Activated T-cell treated with anti-CD3 and anti-CD28 coated beads, Interleukin-2, amount 50 U/mL, for 24 hours (primary cell): ENCODE data around the gene ALG9.

Source experiments
- DNase-seq: peaks from one replicate; pipeline ENCODE4 v3.0.0-alpha.2; 2020
- H3K27ac Mint-ChIP-seq: 2 replicates; pipeline ENCODE4 v1.8.0; 2020; ENCODE audit warnings: mild to moderate bottlenecking, mixed read lengths
- H3K27me3 Mint-ChIP-seq: 2 replicates; pipeline ENCODE4 v1.8.0; 2020; ENCODE audit warnings: mixed read lengths
- H3K36me3 Mint-ChIP-seq: 2 replicates; pipeline ENCODE4 v1.8.0; 2020; ENCODE audit warnings: low read depth, mixed read lengths
- H3K4me1 Mint-ChIP-seq: 2 replicates; pipeline ENCODE4 v1.8.0; 2020; ENCODE audit warnings: low read depth, mixed read lengths
- H3K4me3 Mint-ChIP-seq: 2 replicates; pipeline ENCODE4 v1.8.0; 2020; ENCODE audit warnings: mild to moderate bottlenecking, moderate library complexity, mixed read lengths
- H3K9me3 Mint-ChIP-seq: 2 replicates; pipeline ENCODE4 v1.8.0; 2020; ENCODE audit warnings: mixed read lengths

The ALG9 gene

GRCh38 chr11:111834432-111835163, 36.8 kb downstream of the ALG9 start:
- H3K36me3 Mint-ChIP-seq: peaks cover 83% of the 10 kb centered on the region
- peaks cover 18% of the 10 kb centered on the region for H3K4me1 Mint-ChIP-seq
- no peaks in the 10 kb centered on the region for H3K27me3 Mint-ChIP-seq
- no peak for DNase-seq
- H3K27ac Mint-ChIP-seq: no peak overlapping the region
- no peaks in the 10 kb centered on the region for H3K9me3 Mint-ChIP-seq
- H3K4me3 Mint-ChIP-seq: no peak overlapping the region

GRCh38 chr11:111833524-111833923, 37.9 kb downstream of the ALG9 start:
- DNase-seq: no peak
- Mint-ChIP-seq H3K36me3 (peaks cover 90% of the 10 kb centered on the region), H3K9me3 (no peaks in the 10 kb centered on the region)

GRCh38 chr11:111829185-111829968, 42.0 kb downstream of the ALG9 start:
- Mint-ChIP-seq H3K27ac (peak overlapping the region; percentile 45), H3K9me3 (no peaks in the 10 kb centered on the region), H3K4me1 (peaks cover 20% of the 10 kb centered on the region), H3K27me3 (no peaks in the 10 kb centered on the region), H3K36me3 (peaks cover 81% of the 10 kb centered on the region), H3K4me3 (no peak overlapping the region)
- no peak for DNase-seq

More at GRCh38 chr11:111833524-111833923, 37.9 kb downstream of the ALG9 start:
- H3K27me3 Mint-ChIP-seq: no peaks in the 10 kb centered on the region
- H3K4me1 Mint-ChIP-seq: peaks cover 29% of the 10 kb centered on the region
- H3K27ac Mint-ChIP-seq: no peak overlapping the region
- H3K4me3 Mint-ChIP-seq: no peak overlapping the region

- no peaks in the 10 kb centered on the region for H3K9me3 Mint-ChIP-seq
- H3K4me1 Mint-ChIP-seq: peaks cover 20% of the 10 kb centered on the region
- peaks cover 74% of the 10 kb centered on the region for H3K36me3 Mint-ChIP-seq
- H3K27me3 Mint-ChIP-seq: no peaks in the 10 kb centered on the region
- H3K27ac Mint-ChIP-seq: no peak overlapping the region
- DNase-seq: no peak
- no peak overlapping the region for H3K4me3 Mint-ChIP-seq
These were observed 44.9 kb downstream of the ALG9 start for GRCh38 chr11:111826322-111826950.

- Mint-ChIP-seq H3K4me3 (no peak overlapping the region), H3K27ac (no peak overlapping the region), H3K36me3 (peaks cover 65% of the 10 kb centered on the region), H3K27me3 (no peaks in the 10 kb centered on the region), H3K9me3 (no peaks in the 10 kb centered on the region), H3K4me1 (peaks cover 4% of the 10 kb centered on the region)
- DNase-seq: no peak
These were observed 47.8 kb downstream of the ALG9 start for GRCh38 chr11:111823629-111824028.

GRCh38 chr11:111823131-111823530, 48.2 kb downstream of the ALG9 start:
- Mint-ChIP-seq H3K36me3 (peaks cover 63% of the 10 kb centered on the region), H3K27me3 (no peaks in the 10 kb centered on the region), H3K27ac (no peak overlapping the region), H3K9me3 (no peaks in the 10 kb centered on the region), H3K4me1 (no peaks in the 10 kb centered on the region), H3K4me3 (no peak overlapping the region)
- DNase-seq: no peak

- H3K36me3 Mint-ChIP-seq: peaks cover 65% of the 10 kb centered on the region
- no peak overlapping the region for H3K4me3 Mint-ChIP-seq
- H3K9me3 Mint-ChIP-seq: no peaks in the 10 kb centered on the region
- H3K27ac Mint-ChIP-seq: no peak overlapping the region
- H3K27me3 Mint-ChIP-seq: no peaks in the 10 kb centered on the region
- no peak for DNase-seq
- H3K4me1 Mint-ChIP-seq: peaks cover 9% of the 10 kb centered on the region
These were observed 51.5 kb downstream of the ALG9 start for GRCh38 chr11:111819829-111820237.

- H3K27ac Mint-ChIP-seq: no peak overlapping the region
- H3K9me3 Mint-ChIP-seq: no peaks in the 10 kb centered on the region
- H3K4me3 Mint-ChIP-seq: no peak overlapping the region
- no peak for DNase-seq
- peaks cover 9% of the 10 kb centered on the region for H3K4me1 Mint-ChIP-seq
- H3K27me3 Mint-ChIP-seq: no peaks in the 10 kb centered on the region
- peaks cover 64% of the 10 kb centered on the region for H3K36me3 Mint-ChIP-seq
These were observed 52.1 kb downstream of the ALG9 start for GRCh38 chr11:111819161-111819828.

GRCh38 chr11:111815489-111815888, 55.9 kb downstream of the ALG9 start:
- DNase-seq: no peak
- H3K4me1 Mint-ChIP-seq: peaks cover 9% of the 10 kb centered on the region
- H3K9me3 Mint-ChIP-seq: no peaks in the 10 kb centered on the region
- no peaks in the 10 kb centered on the region for H3K27me3 Mint-ChIP-seq
- no peak overlapping the region for H3K27ac Mint-ChIP-seq
- H3K4me3 Mint-ChIP-seq: no peak overlapping the region
- peaks cover 60% of the 10 kb centered on the region for H3K36me3 Mint-ChIP-seq

GRCh38 chr11:111814557-111815320, 56.6 kb downstream of the ALG9 start:
- no peak for DNase-seq
- H3K36me3 Mint-ChIP-seq: peaks cover 56% of the 10 kb centered on the region
- no peak overlapping the region for H3K4me3 Mint-ChIP-seq

GRCh38 chr11:111814106-111814505, 57.3 kb downstream of the ALG9 start:
- no peaks in the 10 kb centered on the region for H3K9me3 Mint-ChIP-seq
- peaks cover 60% of the 10 kb centered on the region for H3K36me3 Mint-ChIP-seq
- peaks cover 9% of the 10 kb centered on the region for H3K4me1 Mint-ChIP-seq
- H3K27ac Mint-ChIP-seq: no peak overlapping the region
- H3K4me3 Mint-ChIP-seq: no peak overlapping the region
- H3K27me3 Mint-ChIP-seq: no peaks in the 10 kb centered on the region
- no peak for DNase-seq

More at GRCh38 chr11:111814557-111815320, 56.6 kb downstream of the ALG9 start:
- no peak overlapping the region for H3K27ac Mint-ChIP-seq
- no peaks in the 10 kb centered on the region for H3K9me3 Mint-ChIP-seq
- peaks cover 9% of the 10 kb centered on the region for H3K4me1 Mint-ChIP-seq
- H3K27me3 Mint-ChIP-seq: no peaks in the 10 kb centered on the region

GRCh38 chr11:111812211-111812610, 59.2 kb downstream of the ALG9 start:
- no peak overlapping the region for H3K4me3 Mint-ChIP-seq
- no peaks in the 10 kb centered on the region for H3K27me3 Mint-ChIP-seq

GRCh38 chr11:111811445-111811844, 59.9 kb downstream of the ALG9 start:
- DNase-seq: no peak
- Mint-ChIP-seq H3K36me3 (peaks cover 72% of the 10 kb centered on the region), H3K9me3 (no peaks in the 10 kb centered on the region), H3K4me1 (peaks cover 9% of the 10 kb centered on the region), H3K27ac (no peak overlapping the region), H3K4me3 (no peak overlapping the region), H3K27me3 (no peaks in the 10 kb centered on the region)

More at GRCh38 chr11:111812211-111812610, 59.2 kb downstream of the ALG9 start:
- Mint-ChIP-seq H3K9me3 (no peaks in the 10 kb centered on the region), H3K27ac (no peak overlapping the region), H3K4me1 (peaks cover 9% of the 10 kb centered on the region), H3K36me3 (peaks cover 71% of the 10 kb centered on the region)
- DNase-seq: no peak

- Mint-ChIP-seq H3K27ac (peak overlapping the region; percentile 2), H3K9me3 (no peaks in the 10 kb centered on the region), H3K4me3 (no peak overlapping the region), H3K36me3 (peaks cover 74% of the 10 kb centered on the region), H3K27me3 (no peaks in the 10 kb centered on the region), H3K4me1 (no peaks in the 10 kb centered on the region)
- DNase-seq: no peak
These were observed 62.5 kb downstream of the ALG9 start for GRCh38 chr11:111808834-111809233.
